Adrenal gland (tissue), 5 donors: ENCODE data around the gene CSNK1A1L.

Source experiments
- POLR2A ChIP-seq, 2 donors: fragments of 450-650 bp; IDR thresholded peaks; one replicate each; pipeline ENCODE4 v1.6.1; 2017; ENCODE audit warnings: antibody characterized with exemption in 2 of 2, mild to moderate bottlenecking in 2 of 2, moderate library complexity in 1 of 2
- TF ChIP-seq, protein P1 (sequence below), 6 experiments: fragments of 450-650 bp in 4 of 6; fragments of 200-600 bp in 2 of 6; sonication (generic) in 1 of 6; IDR thresholded peaks; 1 replicate in 5 of 6; 2 replicates in 1 of 6; pipeline versions ENCODE4 v1.5.1 to v1.8.0; 2016 to 2021; ENCODE audit warnings: antibody characterized with exemption in 6 of 6, mild to moderate bottlenecking in 2 of 6, moderate library complexity in 1 of 6
- donor health status: DM: no; HTN: no; CAD: no.

GRCh38 chr13:37109051-37109678, 3.7 kb upstream of the CSNK1A1L start:
- TF ChIP-seq, protein P1, sequence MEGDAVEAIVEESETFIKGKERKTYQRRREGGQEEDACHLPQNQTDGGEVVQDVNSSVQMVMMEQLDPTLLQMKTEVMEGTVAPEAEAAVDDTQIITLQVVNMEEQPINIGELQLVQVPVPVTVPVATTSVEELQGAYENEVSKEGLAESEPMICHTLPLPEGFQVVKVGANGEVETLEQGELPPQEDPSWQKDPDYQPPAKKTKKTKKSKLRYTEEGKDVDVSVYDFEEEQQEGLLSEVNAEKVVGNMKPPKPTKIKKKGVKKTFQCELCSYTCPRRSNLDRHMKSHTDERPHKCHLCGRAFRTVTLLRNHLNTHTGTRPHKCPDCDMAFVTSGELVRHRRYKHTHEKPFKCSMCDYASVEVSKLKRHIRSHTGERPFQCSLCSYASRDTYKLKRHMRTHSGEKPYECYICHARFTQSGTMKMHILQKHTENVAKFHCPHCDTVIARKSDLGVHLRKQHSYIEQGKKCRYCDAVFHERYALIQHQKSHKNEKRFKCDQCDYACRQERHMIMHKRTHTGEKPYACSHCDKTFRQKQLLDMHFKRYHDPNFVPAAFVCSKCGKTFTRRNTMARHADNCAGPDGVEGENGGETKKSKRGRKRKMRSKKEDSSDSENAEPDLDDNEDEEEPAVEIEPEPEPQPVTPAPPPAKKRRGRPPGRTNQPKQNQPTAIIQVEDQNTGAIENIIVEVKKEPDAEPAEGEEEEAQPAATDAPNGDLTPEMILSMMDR (IDR thresholded peaks at IDR 0.05), result peak in 5 of 6 experiments; percentile 19 to 60 (median 37)
- no peak for TF ChIP-seq POLR2A (IDR thresholded peaks at IDR 0.05)
